HEK293 (cell line): Measurements from ENCODE around the gene PARP1.

Experiments used
- CTCF ChIA-PET: fragments of 350-600 bp; formaldehyde crosslinking; extraction: SDS; loops from one replicate; lab custom pipeline; 2021; ENCODE audit warnings: antibody characterized with exemption; lab: Yijun Ruan, JAX
- POLR2A ChIA-PET: fragments of 300-600 bp; formaldehyde crosslinking; extraction: SDS; loops from one replicate; lab custom pipeline; 2020; ENCODE audit warnings: antibody characterized with exemption, inconsistent platforms; lab: Yijun Ruan, JAX
- H3K27ac ChIP-seq: fragments of 200-500 bp; sonication (Bioruptor generic); 2 replicates; pipeline ENCODE4 v1.5.1; 2014; ENCODE audit warnings: low read depth, low read length, control low read depth, inconsistent platforms; ENCODE audit errors: extremely low read depth
- H3K36me3 ChIP-seq, 2 experiments: fragments of 200-500 bp in 1 of 2; sonication (Bioruptor generic) in 1 of 2; 1 replicate in 1 of 2; 2 replicates in 1 of 2; pipeline ENCODE4 v1.5.1; 2014 to 2017; ENCODE audit warnings: inconsistent platforms in 2 of 2, low read length in 2 of 2; ENCODE audit not compliant: control insufficient read depth in 2 of 2, insufficient read depth in 1 of 2
- H3K4me1 ChIP-seq: fragments of 200-500 bp; sonication (Bioruptor generic); 2 replicates; pipeline ENCODE4 v1.5.1; 2014; ENCODE audit warnings: mild to moderate bottlenecking, low read length, inconsistent platforms; ENCODE audit not compliant: control insufficient read depth, insufficient read depth
- H3K4me3 ChIP-seq: 2 replicates; pipeline ENCODE4 v1.5.1; 2011; ENCODE audit warnings: low read depth, mild to moderate bottlenecking, control low read depth, low read length, moderate library complexity
- H3K9me3 ChIP-seq: fragments of 200-500 bp; sonication (Bioruptor generic); 2 replicates; pipeline ENCODE4 v1.5.1; 2014; ENCODE audit warnings: low read depth, low read length, inconsistent platforms; ENCODE audit not compliant: control insufficient read depth, insufficient read depth
- EGR2 ChIP-seq: fragments of 450-650 bp; formaldehyde crosslinking; IDR thresholded peaks from 2 replicates; pipeline ENCODE4 v1.5.1; 2016; ENCODE audit warnings: low read depth, missing biosample characterization, missing genetic modification characterization
- GLIS1 ChIP-seq: fragments of 450-650 bp; formaldehyde crosslinking; IDR thresholded peaks from 2 replicates; pipeline ENCODE4 v1.5.1; 2016; ENCODE audit warnings: missing biosample characterization, missing genetic modification characterization
- KLF8 ChIP-seq: fragments of 450-650 bp; formaldehyde crosslinking; IDR thresholded peaks from 2 replicates; pipeline ENCODE4 v1.5.1; 2016; ENCODE audit warnings: missing biosample characterization, missing genetic modification characterization
- MEIS1 ChIP-seq: sonication (generic); formaldehyde crosslinking; IDR thresholded peaks from 2 replicates; pipeline ENCODE4 v1.8.1; 2022; ENCODE audit warnings: missing genetic modification reagents, mild to moderate bottlenecking, borderline replicate concordance
- MYNN ChIP-seq: fragments of 450-650 bp; formaldehyde crosslinking; IDR thresholded peaks from 2 replicates; pipeline ENCODE4 v1.5.1; 2016; ENCODE audit warnings: missing biosample characterization, missing genetic modification characterization, borderline replicate concordance
- PRDM1 ChIP-seq: fragments of 450-650 bp; formaldehyde crosslinking; IDR thresholded peaks from 2 replicates; pipeline ENCODE4; 2016; ENCODE audit warnings: missing biosample characterization, missing genetic modification characterization
- SCRT1 ChIP-seq: fragments of 450-650 bp; formaldehyde crosslinking; IDR thresholded peaks from 2 replicates; pipeline ENCODE4 v1.5.1; 2016; ENCODE audit warnings: missing biosample characterization, missing genetic modification characterization, borderline replicate concordance
- SETDB1 ChIP-seq: IDR thresholded peaks from one replicate; pipeline ENCODE4 v1.6.1; 2017; ENCODE audit warnings: mild to moderate bottlenecking, low read length, moderate library complexity, mixed read lengths; ENCODE audit not compliant: insufficient read length
- ZBTB17 ChIP-seq: fragments of 450-650 bp; formaldehyde crosslinking; IDR thresholded peaks from 2 replicates; pipeline ENCODE4 v1.5.1; 2016; ENCODE audit warnings: missing biosample characterization, missing genetic modification characterization
- ZBTB8A ChIP-seq: fragments of 450-650 bp; formaldehyde crosslinking; IDR thresholded peaks from 2 replicates; pipeline ENCODE4 v1.5.1; 2016; ENCODE audit warnings: missing biosample characterization, missing genetic modification characterization
- ZFHX2 ChIP-seq: fragments of 450-650 bp; formaldehyde crosslinking; conservative IDR thresholded peaks from 2 replicates; pipeline ENCODE4 v1.5.1; 2016; ENCODE audit warnings: missing biosample characterization, missing genetic modification characterization
- ZIC2 ChIP-seq: fragments of 450-650 bp; formaldehyde crosslinking; IDR thresholded peaks from 2 replicates; pipeline ENCODE4 v1.5.1; 2016; ENCODE audit warnings: missing biosample characterization, missing genetic modification characterization
- ZNF10 ChIP-seq: fragments of 450-650 bp; formaldehyde crosslinking; IDR thresholded peaks from 2 replicates; pipeline ENCODE4 v1.5.1; 2017; ENCODE audit warnings: missing biosample characterization, missing genetic modification characterization
- ZNF121 ChIP-seq: fragments of 450-650 bp; formaldehyde crosslinking; IDR thresholded peaks from 2 replicates; pipeline ENCODE4 v1.5.1; 2016; ENCODE audit warnings: missing biosample characterization, missing genetic modification characterization
- ZNF138 ChIP-seq: fragments of 450-650 bp; formaldehyde crosslinking; IDR thresholded peaks from 2 replicates; pipeline ENCODE4 v1.5.1; 2016; ENCODE audit warnings: missing biosample characterization, missing genetic modification characterization, borderline replicate concordance
- ZNF19 ChIP-seq: fragments of 450-650 bp; formaldehyde crosslinking; IDR thresholded peaks from 2 replicates; pipeline ENCODE4; 2016; ENCODE audit warnings: missing biosample characterization, missing genetic modification characterization, low read depth
- ZNF202 ChIP-seq: fragments of 450-650 bp; formaldehyde crosslinking; IDR thresholded peaks from 2 replicates; pipeline ENCODE4 v1.5.1; 2016; ENCODE audit warnings: missing biosample characterization, missing genetic modification characterization, borderline replicate concordance
- ZNF302 ChIP-seq: fragments of 450-650 bp; formaldehyde crosslinking; IDR thresholded peaks from 2 replicates; pipeline ENCODE4 v1.5.1; 2016; ENCODE audit warnings: missing biosample characterization, missing genetic modification characterization, low read depth
- ZNF521 ChIP-seq: fragments of 450-650 bp; formaldehyde crosslinking; IDR thresholded peaks from 2 replicates; pipeline ENCODE4 v1.5.1; 2017; ENCODE audit warnings: missing biosample characterization, mild to moderate bottlenecking, missing genetic modification characterization
- ZNF596 ChIP-seq: fragments of 450-650 bp; IDR thresholded peaks from 2 replicates; pipeline ENCODE4 v1.5.0; 2018; ENCODE audit warnings: missing biosample characterization, mild to moderate bottlenecking, missing genetic modification characterization, moderate library complexity
- ZNF600 ChIP-seq: fragments of 450-650 bp; formaldehyde crosslinking; IDR thresholded peaks from 2 replicates; pipeline ENCODE4 v1.5.1; 2016; ENCODE audit warnings: missing biosample characterization, missing genetic modification characterization
- ZNF624 ChIP-seq: fragments of 450-650 bp; formaldehyde crosslinking; IDR thresholded peaks from 2 replicates; pipeline ENCODE4 v1.5.1; 2017; ENCODE audit warnings: missing biosample characterization, missing genetic modification characterization
- ZNF670 ChIP-seq: fragments of 450-650 bp; formaldehyde crosslinking; IDR thresholded peaks from 2 replicates; pipeline ENCODE4 v1.5.1; 2016; ENCODE audit warnings: missing biosample characterization, missing genetic modification characterization, low read depth
- ZNF677 ChIP-seq: fragments of 450-650 bp; IDR thresholded peaks from 2 replicates; pipeline ENCODE4 v1.5.0; 2018; ENCODE audit warnings: missing biosample characterization, mild to moderate bottlenecking, missing genetic modification characterization, moderate library complexity
- ZNF76 ChIP-seq: fragments of 450-650 bp; formaldehyde crosslinking; IDR thresholded peaks from 2 replicates; pipeline ENCODE4; 2016; ENCODE audit warnings: low read depth, missing biosample characterization, missing genetic modification characterization, borderline replicate concordance
- ZNF785 ChIP-seq: fragments of 450-650 bp; formaldehyde crosslinking; IDR thresholded peaks from 2 replicates; pipeline ENCODE4 v1.5.1; 2016; ENCODE audit warnings: missing biosample characterization, missing genetic modification characterization
- ZNF792 ChIP-seq: fragments of 450-650 bp; formaldehyde crosslinking; IDR thresholded peaks from 2 replicates; pipeline ENCODE4 v1.5.1; 2016; ENCODE audit warnings: missing biosample characterization, missing genetic modification characterization
- ZNF830 ChIP-seq: fragments of 450-650 bp; IDR thresholded peaks from 2 replicates; pipeline ENCODE4 v1.5.0; 2018; ENCODE audit warnings: missing biosample characterization, missing genetic modification characterization, low read depth, mild to moderate bottlenecking, moderate library complexity
- ZXDB ChIP-seq: fragments of 450-650 bp; formaldehyde crosslinking; IDR thresholded peaks from 2 replicates; pipeline ENCODE4 v1.5.1; 2016; ENCODE audit warnings: missing biosample characterization, missing genetic modification characterization
- TF ChIP-seq, protein P1 (sequence below): fragments of 450-650 bp; formaldehyde crosslinking; IDR thresholded peaks from 2 replicates; pipeline ENCODE4 v1.5.1; 2016; ENCODE audit warnings: missing biosample characterization, missing genetic modification characterization
- TF ChIP-seq, protein P2 (sequence below): fragments of 450-650 bp; formaldehyde crosslinking; optimal IDR thresholded peaks from 2 replicates; pipeline ENCODE3; 2016; ENCODE audit warnings: missing biosample characterization, mild to moderate bottlenecking, missing genetic modification characterization
- TF ChIP-seq, protein P3 (sequence below): fragments of 450-650 bp; formaldehyde crosslinking; conservative IDR thresholded peaks from 2 replicates; pipeline ENCODE4 v1.5.1; 2016; ENCODE audit warnings: low read depth, missing biosample characterization, missing genetic modification characterization
- TF ChIP-seq, protein P4 (sequence below): fragments of 450-650 bp; formaldehyde crosslinking; IDR thresholded peaks from 2 replicates; pipeline ENCODE4 v1.5.1; 2017; ENCODE audit warnings: missing biosample characterization, missing genetic modification characterization

PARP1 gene

DNA sequence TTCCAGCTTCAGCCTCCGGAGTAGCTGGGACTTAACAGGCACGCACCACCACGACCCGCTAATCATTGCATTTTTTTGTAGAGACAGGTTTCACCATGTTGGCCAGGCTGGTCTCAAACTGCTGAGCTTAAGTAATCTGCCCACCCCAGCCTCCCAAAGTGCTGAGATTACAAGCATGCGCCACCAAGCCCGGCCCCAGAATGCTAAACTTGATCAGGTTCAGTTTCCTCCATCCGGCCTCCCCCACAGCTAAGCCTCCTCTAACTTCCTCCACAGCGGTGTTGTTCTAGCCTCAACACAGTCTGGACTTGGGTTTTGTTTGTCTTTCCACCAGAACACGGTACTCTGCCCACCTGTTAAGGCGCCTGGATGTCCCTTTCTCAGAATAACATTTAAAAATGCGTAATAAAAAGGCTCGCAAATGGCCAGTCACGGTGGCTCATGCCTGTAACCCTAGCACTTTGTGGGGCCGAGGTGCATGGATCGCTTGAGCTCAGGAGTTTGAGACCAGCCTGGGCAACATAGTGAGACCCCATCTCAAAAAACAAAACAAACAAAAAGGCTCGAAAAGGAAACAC lies 2.4 kb downstream of the PARP1 start:
- 0 out of 2 replicates have a peak overlapping the region, but pooled peaks have one; percentile 3 for H3K27ac ChIP-seq
- CTCF ChIA-PET: interaction anchor here (0.7 to 7.5 kb wide), 9 partner anchors 15 to 341 kb away, joined by 3 to 125 read pairs (median 4); no protein-coding TSS in a partner anchor
- no peak overlapping the region; the same call in 1 of the 2 replicates for H3K4me3 ChIP-seq
- H3K4me1 ChIP-seq: peaks cover 23% of the 10 kb centered on the region
- POLR2A ChIA-PET: interaction anchor here (0.6 to 1.4 kb wide), 2 partner anchors 300 to 342 kb away, joined by 3 to 6 read pairs; no protein-coding TSS in a partner anchor
- H3K9me3 ChIP-seq: no peaks in the 10 kb centered on the region
- H3K36me3 ChIP-seq: peaks cover 9 to 36% of the 10 kb centered on the region in 2 experiments
- TF ChIP-seq ZNF830 (no peak), SETDB1 (no peak), ZNF596 (tag by site-specific recombination) (no peak), ZFHX2 (peak; percentile 40; the same call in 1 of the 2 replicates), ZNF785 (no peak), ZNF121 (tag by site-specific recombination) (peak; percentile 100), EGR2 (peak; percentile 59; the same call in 1 of the 2 replicates), ZNF76 (tag by site-specific recombination) (no peak), MEIS1 (no peak), ZNF670 (tag by site-specific recombination) (no peak), ZNF677 (tag by site-specific recombination) (no peak), ZNF624 (tag by site-specific recombination) (no peak), ZNF600 (tag by site-specific recombination) (peak; percentile 95), GLIS1 (tag by site-specific recombination) (peak; percentile 69), ZNF10 (tag by site-specific recombination) (peak; percentile 67; the same call in 1 of the 2 replicates), PRDM1 (tag by site-specific recombination) (no peak), SCRT1 (tag by site-specific recombination) (peak; percentile 73), ZNF19 (no peak), ZXDB (0 out of 2 replicates have a peak, but pooled peaks have one; percentile 16), KLF8 (tag by site-specific recombination) (no peak), ZNF302 (tag by site-specific recombination) (no peak), ZIC2 (tag by site-specific recombination) (no peak), ZBTB17 (tag by site-specific recombination) (peak; percentile 91), ZBTB8A (tag by site-specific recombination) (0 out of 2 replicates have a peak, but pooled peaks have one; percentile 12), ZNF792 (tag by site-specific recombination) (0 out of 2 replicates have a peak, but pooled peaks have one; percentile 21), ZNF521 (tag by site-specific recombination) (no peak), MYNN (tag by site-specific recombination) (no peak), ZNF138 (no peak), ZNF202 (tag by site-specific recombination) (no peak)
- TF ChIP-seq, protein P1, sequence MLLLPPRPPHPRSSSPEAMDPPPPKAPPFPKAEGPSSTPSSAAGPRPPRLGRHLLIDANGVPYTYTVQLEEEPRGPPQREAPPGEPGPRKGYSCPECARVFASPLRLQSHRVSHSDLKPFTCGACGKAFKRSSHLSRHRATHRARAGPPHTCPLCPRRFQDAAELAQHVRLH: no peak
- TF ChIP-seq, protein P2, sequence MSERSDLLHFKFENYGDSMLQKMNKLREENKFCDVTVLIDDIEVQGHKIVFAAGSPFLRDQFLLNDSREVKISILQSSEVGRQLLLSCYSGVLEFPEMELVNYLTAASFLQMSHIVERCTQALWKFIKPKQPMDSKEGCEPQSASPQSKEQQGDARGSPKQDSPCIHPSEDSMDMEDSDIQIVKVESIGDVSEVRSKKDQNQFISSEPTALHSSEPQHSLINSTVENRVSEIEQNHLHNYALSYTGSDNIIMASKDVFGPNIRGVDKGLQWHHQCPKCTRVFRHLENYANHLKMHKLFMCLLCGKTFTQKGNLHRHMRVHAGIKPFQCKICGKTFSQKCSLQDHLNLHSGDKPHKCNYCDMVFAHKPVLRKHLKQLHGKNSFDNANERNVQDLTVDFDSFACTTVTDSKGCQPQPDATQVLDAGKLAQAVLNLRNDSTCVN: peak; percentile 21
- TF ChIP-seq, protein P3, sequence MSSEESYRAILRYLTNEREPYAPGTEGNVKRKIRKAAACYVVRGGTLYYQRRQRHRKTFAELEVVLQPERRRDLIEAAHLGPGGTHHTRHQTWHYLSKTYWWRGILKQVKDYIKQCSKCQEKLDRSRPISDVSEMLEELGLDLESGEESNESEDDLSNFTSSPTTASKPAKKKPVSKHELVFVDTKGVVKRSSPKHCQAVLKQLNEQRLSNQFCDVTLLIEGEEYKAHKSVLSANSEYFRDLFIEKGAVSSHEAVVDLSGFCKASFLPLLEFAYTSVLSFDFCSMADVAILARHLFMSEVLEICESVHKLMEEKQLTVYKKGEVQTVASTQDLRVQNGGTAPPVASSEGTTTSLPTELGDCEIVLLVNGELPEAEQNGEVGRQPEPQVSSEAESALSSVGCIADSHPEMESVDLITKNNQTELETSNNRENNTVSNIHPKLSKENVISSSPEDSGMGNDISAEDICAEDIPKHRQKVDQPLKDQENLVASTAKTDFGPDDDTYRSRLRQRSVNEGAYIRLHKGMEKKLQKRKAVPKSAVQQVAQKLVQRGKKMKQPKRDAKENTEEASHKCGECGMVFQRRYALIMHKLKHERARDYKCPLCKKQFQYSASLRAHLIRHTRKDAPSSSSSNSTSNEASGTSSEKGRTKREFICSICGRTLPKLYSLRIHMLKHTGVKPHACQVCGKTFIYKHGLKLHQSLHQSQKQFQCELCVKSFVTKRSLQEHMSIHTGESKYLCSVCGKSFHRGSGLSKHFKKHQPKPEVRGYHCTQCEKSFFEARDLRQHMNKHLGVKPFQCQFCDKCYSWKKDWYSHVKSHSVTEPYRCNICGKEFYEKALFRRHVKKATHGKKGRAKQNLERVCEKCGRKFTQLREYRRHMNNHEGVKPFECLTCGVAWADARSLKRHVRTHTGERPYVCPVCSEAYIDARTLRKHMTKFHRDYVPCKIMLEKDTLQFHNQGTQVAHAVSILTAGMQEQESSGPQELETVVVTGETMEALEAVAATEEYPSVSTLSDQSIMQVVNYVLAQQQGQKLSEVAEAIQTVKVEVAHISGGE (tag by site-specific recombination): 0 out of 2 replicates have a peak, but pooled peaks have one; percentile 10
- TF ChIP-seq, protein P4, sequence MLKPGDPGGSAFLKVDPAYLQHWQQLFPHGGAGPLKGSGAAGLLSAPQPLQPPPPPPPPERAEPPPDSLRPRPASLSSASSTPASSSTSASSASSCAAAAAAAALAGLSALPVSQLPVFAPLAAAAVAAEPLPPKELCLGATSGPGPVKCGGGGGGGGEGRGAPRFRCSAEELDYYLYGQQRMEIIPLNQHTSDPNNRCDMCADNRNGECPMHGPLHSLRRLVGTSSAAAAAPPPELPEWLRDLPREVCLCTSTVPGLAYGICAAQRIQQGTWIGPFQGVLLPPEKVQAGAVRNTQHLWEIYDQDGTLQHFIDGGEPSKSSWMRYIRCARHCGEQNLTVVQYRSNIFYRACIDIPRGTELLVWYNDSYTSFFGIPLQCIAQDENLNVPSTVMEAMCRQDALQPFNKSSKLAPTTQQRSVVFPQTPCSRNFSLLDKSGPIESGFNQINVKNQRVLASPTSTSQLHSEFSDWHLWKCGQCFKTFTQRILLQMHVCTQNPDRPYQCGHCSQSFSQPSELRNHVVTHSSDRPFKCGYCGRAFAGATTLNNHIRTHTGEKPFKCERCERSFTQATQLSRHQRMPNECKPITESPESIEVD (tag by site-specific recombination): no peak
